ENCODE data around the gene IL12B.
"Not testable (repeated sequence)": the region's sequence is repeated elsewhere in the genome, so short reads cannot be mapped to it uniquely, and the experiment has no call there.

IL12B gene

GRCh38 chr5:159330131-159330800 is at the start of gene IL12B:
IL12B (minus strand) TSS chr5:159330487; CDS start chr5:159326782, 3,705 bp downstream.
- DNase-seq (ENCODE audit: low read depth in 3 of 3, low spot score in 1 of 3): no peak

- DNase-seq (ENCODE audit: low read depth in 3 of 3, low spot score in 1 of 3): no peak
Observed at GRCh38 chr5:159377653-159378052, 47.4 kb upstream of the IL12B start.

GRCh38 chr5:159367866-159368265 is 37.6 kb upstream of the IL12B start:
- DNase-seq (ENCODE audit: low read depth in 3 of 3, low spot score in 1 of 3): not testable (repeated sequence)

- DNase-seq (ENCODE audit: low read depth in 3 of 3, low spot score in 1 of 3): not testable (repeated sequence)
Observed at GRCh38 chr5:159366776-159367175, 36.5 kb upstream of the IL12B start.

GRCh38 chr5:159362220-159362619 is 31.9 kb upstream of the IL12B start:
- DNase-seq (ENCODE audit: low read depth in 3 of 3, low spot score in 1 of 3): no peak

GRCh38 chr5:159359871-159360270 is 29.6 kb upstream of the IL12B start:
- DNase-seq (ENCODE audit: low read depth in 3 of 3, low spot score in 1 of 3): not testable (repeated sequence)

- no peak for DNase-seq (ENCODE audit: low read depth in 3 of 3, low spot score in 1 of 3)
Observed at GRCh38 chr5:159359408-159359807, 29.1 kb upstream of the IL12B start.

- no peak for DNase-seq (ENCODE audit: low read depth in 3 of 3, low spot score in 1 of 3)
Observed at GRCh38 chr5:159353661-159354252, 23.5 kb upstream of the IL12B start.

GRCh38 chr5:159350644-159351043 is 20.4 kb upstream of the IL12B start:
- not testable (repeated sequence) for DNase-seq (ENCODE audit: low read depth in 3 of 3, low spot score in 1 of 3)

GRCh38 chr5:159350216-159350615 is 19.9 kb upstream of the IL12B start:
- not testable (repeated sequence) for DNase-seq (ENCODE audit: low read depth in 3 of 3, low spot score in 1 of 3)

- DNase-seq (ENCODE audit: low read depth in 3 of 3, low spot score in 1 of 3): no peak
Observed at GRCh38 chr5:159345861-159346260, 15.6 kb upstream of the IL12B start.

- DNase-seq (ENCODE audit: low read depth in 3 of 3, low spot score in 1 of 3): no peak
Observed at GRCh38 chr5:159345336-159345735, 15.0 kb upstream of the IL12B start.

GRCh38 chr5:159343295-159344094 is 13.2 kb upstream of the IL12B start:
- no peak for DNase-seq (ENCODE audit: low read depth in 3 of 3, low spot score in 1 of 3)

- no peak for DNase-seq (ENCODE audit: low read depth in 3 of 3, low spot score in 1 of 3)
Observed at GRCh38 chr5:159342840-159343239, 12.6 kb upstream of the IL12B start.

- peak in 2 of 3 donors; percentile 20 to 33 for DNase-seq (ENCODE audit: low read depth in 3 of 3, low spot score in 1 of 3)
Observed at GRCh38 chr5:159341906-159342310, 11.6 kb upstream of the IL12B start.

GRCh38 chr5:159341145-159341544 is 10.9 kb upstream of the IL12B start:
- DNase-seq (ENCODE audit: low read depth in 3 of 3, low spot score in 1 of 3): no peak

- DNase-seq (ENCODE audit: low read depth in 3 of 3, low spot score in 1 of 3): no peak
Observed at GRCh38 chr5:159340511-159340910, 10.2 kb upstream of the IL12B start.

- no peak for DNase-seq (ENCODE audit: low read depth in 3 of 3, low spot score in 1 of 3)
Observed at GRCh38 chr5:159339460-159339859, 9.2 kb upstream of the IL12B start.

- no peak for DNase-seq (ENCODE audit: low read depth in 3 of 3, low spot score in 1 of 3)
Observed at GRCh38 chr5:159338118-159338517, 7.8 kb upstream of the IL12B start.

GRCh38 chr5:159337016-159337955 is 7.0 kb upstream of the IL12B start:
- no peak for DNase-seq (ENCODE audit: low read depth in 3 of 3, low spot score in 1 of 3)

GRCh38 chr5:159336586-159336985 is 6.3 kb upstream of the IL12B start:
- DNase-seq (ENCODE audit: low read depth in 3 of 3, low spot score in 1 of 3): no peak
